ENCODE results near the gene UBR4.

DNA sequence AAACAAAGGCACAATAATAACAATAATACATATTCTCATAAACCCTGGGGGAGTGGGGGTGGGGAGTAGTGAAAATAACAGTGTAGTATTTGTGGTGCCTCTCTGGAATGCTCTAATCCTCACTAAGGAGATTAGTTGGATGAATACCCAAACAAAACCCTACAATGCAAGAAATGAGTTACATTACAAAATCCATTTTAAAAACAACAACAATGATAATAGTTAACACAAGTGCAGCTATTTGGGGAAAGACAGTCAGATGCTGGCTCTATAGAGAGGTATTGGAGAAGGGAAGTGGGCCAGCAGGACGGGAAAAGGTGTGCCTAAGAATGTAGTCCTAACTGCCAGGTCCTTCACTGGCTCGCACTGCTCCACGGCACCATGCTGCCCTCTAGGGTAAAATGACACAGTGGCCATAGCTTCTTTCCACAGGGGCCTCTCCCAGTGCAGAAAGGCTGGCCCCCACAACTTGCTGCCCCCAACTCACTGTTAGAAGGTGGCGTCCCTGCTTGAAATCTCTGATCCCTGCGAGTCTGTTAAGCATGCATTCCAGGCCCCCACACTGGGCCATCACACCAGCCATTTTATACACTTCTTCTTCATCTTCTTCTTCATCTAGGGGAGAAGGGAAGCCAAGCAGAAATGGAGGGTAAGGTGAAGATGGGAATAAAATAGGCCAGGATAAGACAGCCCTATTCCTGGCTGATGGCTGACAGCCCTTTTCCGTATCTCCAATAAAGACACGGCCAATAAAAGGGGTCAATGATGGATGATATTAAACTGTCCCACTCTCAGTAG is 113.8 kb downstream of the UBR4 start:
- TF ChIP-seq, protein P1, sequence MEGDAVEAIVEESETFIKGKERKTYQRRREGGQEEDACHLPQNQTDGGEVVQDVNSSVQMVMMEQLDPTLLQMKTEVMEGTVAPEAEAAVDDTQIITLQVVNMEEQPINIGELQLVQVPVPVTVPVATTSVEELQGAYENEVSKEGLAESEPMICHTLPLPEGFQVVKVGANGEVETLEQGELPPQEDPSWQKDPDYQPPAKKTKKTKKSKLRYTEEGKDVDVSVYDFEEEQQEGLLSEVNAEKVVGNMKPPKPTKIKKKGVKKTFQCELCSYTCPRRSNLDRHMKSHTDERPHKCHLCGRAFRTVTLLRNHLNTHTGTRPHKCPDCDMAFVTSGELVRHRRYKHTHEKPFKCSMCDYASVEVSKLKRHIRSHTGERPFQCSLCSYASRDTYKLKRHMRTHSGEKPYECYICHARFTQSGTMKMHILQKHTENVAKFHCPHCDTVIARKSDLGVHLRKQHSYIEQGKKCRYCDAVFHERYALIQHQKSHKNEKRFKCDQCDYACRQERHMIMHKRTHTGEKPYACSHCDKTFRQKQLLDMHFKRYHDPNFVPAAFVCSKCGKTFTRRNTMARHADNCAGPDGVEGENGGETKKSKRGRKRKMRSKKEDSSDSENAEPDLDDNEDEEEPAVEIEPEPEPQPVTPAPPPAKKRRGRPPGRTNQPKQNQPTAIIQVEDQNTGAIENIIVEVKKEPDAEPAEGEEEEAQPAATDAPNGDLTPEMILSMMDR (optimal IDR thresholded peaks at IDR 0.05 in 1 of 3, IDR thresholded peaks at IDR 0.05 in 1 of 3, conservative IDR thresholded peaks at IDR 0.05 in 1 of 3; ENCODE audit: extremely low read depth in 1 of 3, insufficient read depth in 2 of 3, low read length in 3 of 3), result peak; percentile 74 to 96 (median 84)
- TF ChIP-seq EZH2 (IDR thresholded peaks at IDR 0.05; ENCODE audit: low read length), result no peak

Data from keratinocyte (primary cell).